SIG-M5 treated with dmso at 0.1 percent for 504 hours (cell line): Measurements from ENCODE around the gene PDZK1.
"Not testable (repeated sequence)": the region's sequence is repeated elsewhere in the genome, so short reads cannot be mapped to it uniquely, and the experiment has no call there.

Experiments
- DNase-seq: peaks from one replicate; lab custom pipeline; 2025; ENCODE audit not compliant: unreplicated experiment; lab: John Stamatoyannopoulos, UW

Gene PDZK1

GRCh38 chr1:145711213-145711651 is 4.1 kb upstream of the PDZK1 start:
- peak; percentile 35 for DNase-seq

DNA sequence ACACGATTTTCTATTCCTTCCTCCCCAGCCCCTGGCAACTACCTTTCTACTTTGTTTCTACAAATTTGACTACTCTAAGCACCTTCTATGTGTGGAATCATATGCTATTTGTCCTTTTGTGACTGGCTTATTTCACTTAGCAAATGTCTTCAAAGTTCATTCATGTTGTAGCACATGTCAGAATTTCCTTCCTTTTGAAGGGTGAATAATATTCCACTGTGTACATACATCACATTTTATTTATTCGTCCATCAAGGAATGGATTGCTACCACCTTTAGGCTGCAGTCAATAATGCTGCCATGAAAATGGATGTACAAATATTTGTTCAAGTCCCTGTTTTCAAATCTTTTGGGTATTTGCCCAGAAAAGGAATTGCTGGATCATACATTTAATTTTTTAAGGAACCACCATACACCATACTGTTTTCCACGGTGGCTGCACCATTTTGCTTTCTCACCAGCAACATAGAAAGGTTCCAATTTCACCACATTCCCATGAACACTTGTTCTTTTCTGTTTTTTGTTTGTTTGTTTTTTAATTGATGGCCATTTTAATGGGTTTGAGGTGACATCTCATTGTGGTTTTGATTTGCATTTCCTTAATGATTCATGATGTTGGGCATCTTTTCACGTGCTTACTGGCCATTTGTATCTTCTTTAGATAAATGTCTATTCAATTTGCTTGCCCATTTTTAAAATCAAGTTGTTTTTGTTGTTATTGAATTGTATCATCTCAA is 3.3 kb upstream of the PDZK1 start:
- no peak for DNase-seq

- no peak for DNase-seq
Observed at GRCh38 chr1:145708063-145708462, 895 bp upstream of the PDZK1 start.

DNA sequence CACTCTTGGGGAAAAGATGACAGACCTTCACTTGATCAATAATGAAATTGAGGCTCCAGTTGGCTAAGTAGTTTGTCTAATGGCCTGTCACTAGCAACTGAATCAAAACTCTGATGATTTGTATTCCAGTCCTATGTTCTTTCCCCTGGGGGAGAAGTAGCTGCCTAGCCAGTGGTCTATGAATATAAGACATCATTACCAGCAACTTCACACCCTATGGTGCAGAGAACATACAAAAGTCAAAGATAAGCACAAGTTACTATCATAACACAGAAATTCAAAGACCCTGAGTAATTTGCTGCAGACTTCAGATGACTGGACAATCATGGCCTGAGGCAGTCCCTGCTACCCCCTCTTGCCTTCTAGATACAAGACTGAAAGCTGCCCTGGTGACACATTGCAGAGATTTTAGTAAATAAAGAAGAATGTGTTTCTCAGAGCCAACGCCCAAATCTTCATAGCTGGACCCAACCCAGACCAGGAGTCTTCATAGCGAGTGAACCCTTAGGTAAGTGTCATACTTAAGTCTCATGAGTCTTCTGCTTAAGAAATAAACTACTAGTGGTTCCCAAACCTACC is 993 bp downstream of the PDZK1 start:
- peak; percentile 26 for DNase-seq

DNA sequence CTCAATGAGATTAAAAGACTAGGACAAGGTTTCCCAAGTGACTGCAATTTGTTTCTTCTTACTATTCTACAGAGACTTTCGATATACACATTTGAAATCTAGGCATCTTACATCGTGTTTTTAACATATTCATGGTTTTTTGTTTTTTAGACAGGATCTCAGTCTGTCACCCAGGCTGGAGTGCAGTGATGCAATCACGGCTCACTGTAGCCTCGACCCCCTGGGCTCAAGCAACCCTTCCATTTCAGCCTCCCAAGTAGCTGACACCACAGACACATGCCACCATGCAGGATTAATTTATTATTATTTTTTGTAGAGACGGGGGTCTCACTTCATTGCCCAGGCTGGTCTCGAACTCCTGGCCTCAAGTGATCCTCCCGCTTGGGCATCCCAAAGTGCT is 1.5 kb downstream of the PDZK1 start:
- DNase-seq = no peak

- DNase-seq = no peak
Observed at GRCh38 chr1:145702826-145703225, 4.3 kb downstream of the PDZK1 start.

DNA sequence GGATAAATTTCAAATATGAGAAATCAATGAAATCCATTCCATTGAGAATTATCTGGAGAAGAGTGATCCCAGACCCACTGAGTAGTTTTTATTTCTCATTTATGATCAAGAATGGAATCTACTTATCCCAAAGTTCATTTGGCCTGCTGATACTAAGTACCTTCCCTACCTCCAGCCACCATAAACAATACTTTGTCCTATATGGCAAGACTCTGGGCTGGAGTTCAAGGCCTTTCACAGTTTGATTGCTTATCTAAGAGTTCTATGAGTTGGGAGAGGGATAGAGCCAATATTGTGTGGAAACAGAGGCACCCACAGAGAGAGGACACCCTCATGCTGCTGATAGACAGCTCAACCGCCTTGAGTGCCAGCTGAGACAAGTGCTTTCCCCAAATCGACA is 5.1 kb downstream of the PDZK1 start:
- DNase-seq = no peak

DNA sequence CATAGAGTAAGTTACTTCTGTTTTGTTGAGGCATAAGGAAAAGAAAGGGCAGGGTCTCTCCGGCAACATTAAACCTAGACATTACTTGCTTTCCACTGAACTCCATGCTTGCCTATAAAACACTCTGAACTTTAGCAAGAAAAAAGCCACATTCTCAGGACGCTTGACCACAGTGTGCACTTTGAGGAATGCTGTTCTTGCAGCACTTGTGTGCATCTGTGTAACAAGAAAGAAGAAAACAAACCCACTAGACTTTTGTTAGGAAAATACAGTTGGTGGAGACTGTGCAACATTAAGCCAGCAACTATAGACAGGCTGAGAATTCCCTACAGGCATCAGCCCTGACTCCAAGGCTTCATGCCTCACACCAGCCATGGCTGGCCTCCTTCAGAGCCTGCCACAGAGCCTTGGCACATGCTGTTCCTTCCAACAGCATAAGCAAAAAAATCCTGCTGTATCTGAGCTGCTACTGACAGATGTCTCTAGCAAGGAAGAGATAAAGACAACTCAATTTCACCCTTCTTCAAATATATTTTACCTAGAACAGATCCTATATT is 5.8 kb downstream of the PDZK1 start:
- no peak for DNase-seq

DNA sequence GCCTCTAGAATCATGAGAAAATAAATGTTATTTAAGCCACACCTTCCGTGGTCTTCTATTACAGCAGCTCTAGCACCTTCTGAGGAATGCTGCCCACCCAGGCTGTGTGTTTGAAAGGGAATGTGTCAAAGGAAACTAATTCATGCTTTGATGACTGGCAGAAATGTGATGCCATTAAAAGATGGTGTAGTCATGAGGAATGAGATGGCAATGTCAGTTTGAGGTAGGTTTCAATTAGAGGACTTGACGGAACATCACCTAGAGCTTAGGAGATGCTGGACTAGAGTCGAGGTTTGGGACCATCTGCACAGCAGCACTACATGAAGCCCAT is 10.6 kb downstream of the PDZK1 start:
- no peak for DNase-seq

DNA sequence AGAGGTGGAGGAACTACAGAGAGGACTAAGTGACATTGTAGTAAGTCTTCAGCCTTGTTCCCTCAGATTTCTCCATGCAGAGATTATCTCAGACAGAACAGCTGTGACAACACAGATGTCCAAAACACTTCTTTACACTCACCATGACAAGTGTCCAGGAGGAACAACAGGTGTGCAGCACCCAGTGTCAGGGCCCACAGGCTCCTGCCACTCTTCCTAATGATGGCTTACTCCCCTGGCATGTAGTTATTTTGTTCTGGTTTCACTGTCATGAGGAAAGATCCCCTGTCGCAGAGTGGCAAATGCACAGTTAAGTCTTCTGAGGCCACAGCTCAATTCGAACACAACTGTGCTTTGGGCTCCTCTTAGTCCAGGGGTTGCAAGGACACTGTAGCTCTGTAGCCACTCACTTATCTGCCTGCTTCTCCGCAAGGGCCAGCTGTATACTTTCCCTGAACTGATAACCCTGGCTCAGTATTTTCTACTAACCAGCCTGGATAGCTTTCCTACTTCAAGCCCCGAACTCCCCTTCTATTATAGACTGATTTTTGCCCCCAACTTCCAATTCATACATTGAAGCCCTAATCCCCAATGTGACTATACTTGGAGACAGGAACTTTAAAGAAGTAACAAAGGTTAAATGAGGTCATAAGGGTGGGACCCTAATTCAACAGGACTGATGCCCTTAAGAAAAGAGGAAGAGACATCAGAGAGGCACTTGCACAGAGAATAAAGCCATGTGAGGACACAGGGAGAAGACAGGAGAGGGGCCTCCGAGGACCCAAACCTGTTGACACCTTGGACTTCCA is 11.1 kb downstream of the PDZK1 start:
- DNase-seq = peak; percentile 65

- no peak for DNase-seq
Observed at GRCh38 chr1:145692785-145693443, 14.3 kb downstream of the PDZK1 start.

GRCh38 chr1:145690587-145691558 is 16.3 kb downstream of the PDZK1 start:
- peak; percentile 66 for DNase-seq

- no peak for DNase-seq
Observed at GRCh38 chr1:145689922-145690321, 17.2 kb downstream of the PDZK1 start.

DNA sequence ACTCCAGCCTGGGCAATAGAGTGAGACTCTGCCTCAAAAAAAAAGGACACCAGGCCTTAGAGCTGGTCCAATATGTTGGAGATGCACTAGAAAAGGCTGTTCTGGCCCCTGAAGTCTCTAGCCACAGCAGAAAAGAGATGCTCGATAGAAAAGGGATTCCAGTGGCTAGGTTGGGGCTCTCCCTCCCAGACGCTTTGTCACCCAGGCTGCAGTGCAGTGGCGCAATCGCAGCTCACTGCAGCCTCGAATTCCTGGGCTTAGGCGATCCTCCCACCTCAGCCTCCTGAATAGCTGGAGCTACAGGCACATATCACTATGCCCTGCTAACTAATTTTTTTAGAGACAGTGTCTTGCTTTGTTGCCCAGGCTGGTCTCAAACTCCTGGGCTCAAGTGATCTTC is 18.2 kb downstream of the PDZK1 start:
- DNase-seq = no peak

GRCh38 chr1:145688328-145688727 is 18.8 kb downstream of the PDZK1 start:
- DNase-seq = no peak

GRCh38 chr1:145686078-145686477 is 21.1 kb downstream of the PDZK1 start:
- not testable (repeated sequence) for DNase-seq

GRCh38 chr1:145684858-145685257 is 22.3 kb downstream of the PDZK1 start:
- not testable (repeated sequence) for DNase-seq

GRCh38 chr1:145673217-145673616 is 34.0 kb downstream of the PDZK1 start:
- not testable (repeated sequence) for DNase-seq

DNA sequence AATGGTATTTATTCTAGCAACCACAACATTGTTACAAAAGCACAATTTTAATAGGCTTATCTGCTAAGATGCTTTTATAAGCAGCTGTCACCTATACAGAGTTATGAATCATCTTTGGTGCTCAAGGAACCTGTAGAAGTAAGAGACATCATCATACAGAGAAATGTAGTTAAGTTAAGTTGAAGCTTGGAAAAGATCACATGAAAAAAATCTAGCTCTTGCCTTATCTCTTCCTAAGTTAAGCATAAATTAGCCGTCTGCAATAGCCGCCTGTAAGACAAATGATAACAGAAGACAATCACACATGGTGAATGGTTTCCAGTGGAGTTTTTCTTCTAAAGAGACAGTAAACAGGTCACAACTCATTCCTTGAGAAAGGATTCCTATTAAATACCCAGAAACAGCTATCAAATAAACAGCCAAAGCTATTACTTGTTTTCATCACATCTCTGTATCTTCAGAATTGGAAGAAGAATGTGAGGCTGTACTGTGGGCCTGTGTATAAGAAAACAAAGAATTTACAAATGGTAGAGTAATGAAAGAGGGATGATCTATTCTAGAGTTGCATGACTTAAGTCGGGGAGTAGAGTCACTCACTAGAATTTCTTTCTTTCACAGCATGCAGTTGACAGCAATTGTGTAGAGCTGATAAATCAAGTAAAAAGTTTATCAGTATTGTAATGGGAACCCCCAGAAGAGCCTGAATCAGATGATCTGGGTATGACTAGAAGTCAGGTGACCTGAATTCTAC is 36.0 kb downstream of the PDZK1 start:
- DNase-seq = not testable (repeated sequence)
